B cell (primary cell): ENCODE measurements around the gene USH2A. TPM values are rescaled to one million over a fixed set of nuclear protein-coding genes. Genes with fewer than 3 reads are reported as not detected.

Experiments used
- ATAC-seq: fragments of 200-7000 bp; cut with Tn5 transposase; one replicate; pipeline ENCODE4 v1.10.0; 2021; ENCODE audit warnings: low read depth, mild to moderate bottlenecking, moderate number of reproducible peaks, moderate library complexity
- CTCF ChIA-PET: fragments of 350-600 bp; sonication (Branson Sonifier 250); formaldehyde crosslinking; loops from one replicate; lab custom pipeline; 2021; ENCODE audit warnings: antibody characterized with exemption, inconsistent platforms; lab: Charles Lee
- POLR2A ChIA-PET: fragments of 350-600 bp; sonication (Branson Sonifier 250); formaldehyde crosslinking; loops from one replicate; lab custom pipeline; 2021; ENCODE audit warnings: antibody characterized with exemption; lab: Charles Lee
- DNase-seq: peaks from one replicate; pipeline ENCODE4 v3.0.0; 2013
- H2AFZ ChIP-seq: 2 replicates; pipeline ENCODE4 v1.6.1; 2012; ENCODE audit warnings: mild to moderate bottlenecking, low read depth, low read length; ENCODE audit not compliant: insufficient read depth, poor library complexity, severe bottlenecking
- H3K27ac ChIP-seq, 2 donors: 1 replicate in 1 of 2; 2 replicates in 1 of 2; pipeline ENCODE4 v1.5.1; 2012 to 2013; ENCODE audit warnings: low read length in 2 of 2, mild to moderate bottlenecking in 2 of 2, moderate library complexity in 1 of 2
- H3K27me3 ChIP-seq, 4 experiments: fragments of 200-600 bp in 1 of 4; sonication (generic) in 1 of 4; replicated peaks in 1 of 4; 1 replicate in 2 of 4; 2 replicates in 2 of 4; pipeline versions ENCODE4 v1.6.1 to v1.7.0; 2013 to 2016; ENCODE audit warnings: low read length in 3 of 4, mild to moderate bottlenecking in 2 of 4, mixed read lengths in 1 of 4, moderate library complexity in 1 of 4; ENCODE audit not compliant: insufficient read depth in 4 of 4, control insufficient read depth in 3 of 4; ENCODE audit errors: control extremely low read depth in 1 of 4
- H3K36me3 ChIP-seq, 2 experiments: replicated peaks in 1 of 2; 1 replicate in 1 of 2; 2 replicates in 1 of 2; pipeline versions ENCODE4 v1.6.1 to v1.7.1; 2013; ENCODE audit warnings: low read length in 1 of 2; ENCODE audit not compliant: insufficient read depth in 2 of 2, control insufficient read depth in 1 of 2; ENCODE audit errors: control extremely low read depth in 1 of 2, extremely low read depth in 1 of 2
- H3K4me1 ChIP-seq, 2 donors: fragments of 200-600 bp in 1 of 2; sonication (generic) in 1 of 2; 1 replicate in 1 of 2; 2 replicates in 1 of 2; pipeline versions ENCODE4 v1.5.1 to v1.6.1; 2013 to 2017; ENCODE audit warnings: low read length in 2 of 2; ENCODE audit not compliant: control insufficient read depth in 2 of 2, insufficient read depth in 2 of 2
- H3K4me2 ChIP-seq: replicated peaks from 2 replicates; pipeline ENCODE3; 2012; ENCODE audit warnings: mild to moderate bottlenecking, low read depth, low read length; ENCODE audit not compliant: poor library complexity, severe bottlenecking
- H3K4me3 ChIP-seq, 5 experiments: fragments of 200-600 bp in 1 of 5; sonication (generic) in 1 of 5; 1 replicate in 3 of 5; 2 replicates in 2 of 5; pipeline versions ENCODE4 v1.5.1 to v1.7.0; 2011 to 2016; ENCODE audit warnings: low read length in 4 of 5, mild to moderate bottlenecking in 4 of 5, low read depth in 2 of 5, control low read depth in 1 of 5, moderate library complexity in 1 of 5; ENCODE audit not compliant: insufficient read depth in 1 of 5; ENCODE audit errors: control extremely low read depth in 1 of 5, extremely low read depth in 1 of 5
- H3K79me2 ChIP-seq: fragments of 200-600 bp; sonication (generic); one replicate; pipeline ENCODE4 v1.6.0; 2016; ENCODE audit warnings: low read length; ENCODE audit not compliant: control insufficient read depth, insufficient read depth
- H3K9ac ChIP-seq: fragments of 200-600 bp; sonication (generic); 2 replicates; pipeline ENCODE4 v1.6.1; 2017; ENCODE audit warnings: mild to moderate bottlenecking, low read length, moderate library complexity
- H3K9me3 ChIP-seq, 3 donors: one replicate each; pipeline versions ENCODE4 v1.6.1 to v1.7.1; 2013; ENCODE audit warnings: low read length in 2 of 3; ENCODE audit not compliant: control insufficient read depth in 2 of 3, insufficient read depth in 1 of 3; ENCODE audit errors: control extremely low read depth in 1 of 3
- H4K20me1 ChIP-seq: 2 replicates; pipeline ENCODE4 v1.6.0; 2012; ENCODE audit warnings: mild to moderate bottlenecking, low read length; ENCODE audit not compliant: insufficient read depth, control insufficient read depth, poor library complexity, severe bottlenecking
- H3K27ac Mint-ChIP-seq: one replicate; pipeline ENCODE4 v1.8.0; 2021; ENCODE audit warnings: mixed read lengths
- H3K27me3 Mint-ChIP-seq: one replicate; pipeline ENCODE4 v1.8.0; 2021; ENCODE audit warnings: mixed read lengths
- H3K4me1 Mint-ChIP-seq: one replicate; pipeline ENCODE4 v1.8.0; 2021; ENCODE audit warnings: mixed read lengths
- H3K4me3 Mint-ChIP-seq: one replicate; pipeline ENCODE4 v1.8.0; 2021; ENCODE audit warnings: mixed read lengths
- H3K9me3 Mint-ChIP-seq: one replicate; pipeline ENCODE4 v1.8.0; 2022; ENCODE audit warnings: mixed read lengths; ENCODE audit not compliant: insufficient read depth
- CTCF ChIP-seq: fragments of 200-600 bp; IDR thresholded peaks from one replicate; pipeline ENCODE4 v1.8.0; 2022; ENCODE audit warnings: antibody characterized with exemption, mild to moderate bottlenecking
- EZH2 ChIP-seq: IDR thresholded peaks from 2 replicates; pipeline ENCODE4 v1.6.1; 2012; ENCODE audit warnings: borderline replicate concordance, low read depth, mild to moderate bottlenecking, moderate library complexity, low read length; ENCODE audit not compliant: insufficient read depth, poor library complexity, severe bottlenecking
- WGBS: methylation state at CpG from one replicate; pipeline ENCODE4 v1.1.5; 2013; ENCODE audit warnings: missing lambda C conversion rate; ENCODE audit not compliant: insufficient coverage; 5-methylcytosine and 5-hydroxymethylcytosine counted together
- intact Hi-C: fragments of 100-400 bp; cut with micrococcal nuclease; formaldehyde crosslinking; loops from one replicate; pipeline ENCODE4 v1.10.0; 2022
- polyA plus RNA-seq: library from polyadenylated mRNA; depleted of rRNA; stranded (reverse); fragments of >200 nt; gene quantifications from 2 replicates; pipeline ENCODE4 v1.2.3, GENCODE V29; 2012
- total RNA-seq, 2 donors: library from RNA; stranded (reverse); fragments of 120-200 nt in 1 of 2; gene quantifications; 1 replicate in 1 of 2; 2 replicates in 1 of 2; pipeline versions ENCODE4 v1.2.3 to v1.2.4, GENCODE V29; 2013 to 2022

The USH2A gene
- total and polyA plus RNA-seq, 2 donors (not counting 1 experiment from before 2014, with no cell fraction given): 0.01 TPM; not detected in 1

DNA sequence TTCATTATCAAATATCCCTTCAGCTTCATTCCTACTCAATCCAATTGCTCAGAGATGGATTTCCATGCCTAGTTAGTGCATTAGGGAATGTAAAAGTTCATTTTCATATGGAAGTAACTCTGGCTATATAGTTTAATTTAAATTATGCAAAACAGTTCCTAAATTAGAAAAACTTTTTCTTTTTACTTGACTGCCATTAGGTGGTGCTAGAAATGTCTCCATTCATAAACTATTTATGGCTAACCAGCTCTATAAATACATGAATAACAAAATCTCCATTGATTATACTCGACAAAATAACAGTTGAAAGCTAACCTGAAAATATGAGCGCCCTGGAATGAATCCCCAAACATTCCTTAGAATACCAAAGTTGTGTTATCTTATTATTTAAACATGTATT, 311.4 kb downstream of the USH2A start:
- CTCF ChIA-PET: interaction anchor here (1.4 kb wide), 1 partner anchor 10 kb away, joined by 3 read pairs; no protein-coding TSS in a partner anchor
- Histone ChIP-seq H3K4me1 (no peaks in the 10 kb centered on the region), H3K27me3 (no peaks in the 10 kb centered on the region), H3K36me3 (no peaks in the 10 kb centered on the region), H2AFZ (no peak overlapping the region), H3K79me2 (no peaks in the 10 kb centered on the region), H3K27ac (no peak overlapping the region), H3K9me3 (no peaks in the 10 kb centered on the region), H3K4me2 (no peak overlapping the region), H3K4me3 (no peak overlapping the region), H3K9ac (no peak overlapping the region), H4K20me1 (no peaks in the 10 kb centered on the region)
- Mint-ChIP-seq H3K9me3 (no peaks in the 10 kb centered on the region), H3K27me3 (no peaks in the 10 kb centered on the region), H3K27ac (no peak overlapping the region), H3K4me1 (no peaks in the 10 kb centered on the region), H3K4me3 (no peak overlapping the region)
- POLR2A ChIA-PET: no interaction called here
- WGBS: no CpG with 5 or more reads among the region's 2 CpGs
- no peak for ATAC-seq
- DNase-seq: no peak
- no peak for TF ChIP-seq CTCF
- TF ChIP-seq EZH2: no peak
- intact Hi-C loops: no loop called here

- H3K9me3 Mint-ChIP-seq: no peaks in the 10 kb centered on the region
- no peak overlapping the region for H3K27ac Mint-ChIP-seq
- Histone ChIP-seq H3K27ac (no peak overlapping the region), H3K9ac (no peak overlapping the region), H3K27me3 (no peaks in the 10 kb centered on the region), H3K4me1 (no peaks in the 10 kb centered on the region), H3K9me3 (no peaks in the 10 kb centered on the region), H3K4me2 (no peak overlapping the region), H3K36me3 (no peaks in the 10 kb centered on the region), H3K4me3 (no peak overlapping the region), H2AFZ (no peak overlapping the region), H4K20me1 (no peaks in the 10 kb centered on the region), H3K79me2 (no peaks in the 10 kb centered on the region)
- H3K4me3 Mint-ChIP-seq: no peak overlapping the region
- DNase-seq (peak; percentile 2), ATAC-seq (no peak)
- 85% methylated on average over 3 of the region's 4 CpGs for WGBS
- CTCF ChIA-PET: no interaction called here
- intact Hi-C loops: no loop called here
- POLR2A ChIA-PET: no interaction called here
- H3K27me3 Mint-ChIP-seq: no peaks in the 10 kb centered on the region
- no peak for TF ChIP-seq EZH2
- H3K4me1 Mint-ChIP-seq: no peaks in the 10 kb centered on the region
Measured at GRCh38 chr1:216095400-216095799, 327.8 kb downstream of the USH2A start.
